GM21717 (cell line): ENCODE results near the gene ZNF18.
"Not testable (repeated sequence)": the region's sequence is repeated elsewhere in the genome, so short reads cannot be mapped to it uniquely, and the experiment has no call there.

ENCODE experiments used
- ATAC-seq: cut with Tn5 transposase; IDR thresholded peaks from one replicate; pipeline ENCODE4 v1.9.1; 2021; ENCODE audit warnings: mild to moderate bottlenecking, moderate library complexity; ENCODE audit not compliant: unreplicated experiment

Gene ZNF18

GRCh38 chr17:11986179-11986941, 10.9 kb downstream of the ZNF18 start:
- no peak for ATAC-seq

- ATAC-seq: no peak
These were observed 15.4 kb downstream of the ZNF18 start for GRCh38 chr17:11981862-11982261.

- ATAC-seq: no peak
These were observed 16.5 kb downstream of the ZNF18 start for GRCh38 chr17:11980813-11981212.

DNA sequence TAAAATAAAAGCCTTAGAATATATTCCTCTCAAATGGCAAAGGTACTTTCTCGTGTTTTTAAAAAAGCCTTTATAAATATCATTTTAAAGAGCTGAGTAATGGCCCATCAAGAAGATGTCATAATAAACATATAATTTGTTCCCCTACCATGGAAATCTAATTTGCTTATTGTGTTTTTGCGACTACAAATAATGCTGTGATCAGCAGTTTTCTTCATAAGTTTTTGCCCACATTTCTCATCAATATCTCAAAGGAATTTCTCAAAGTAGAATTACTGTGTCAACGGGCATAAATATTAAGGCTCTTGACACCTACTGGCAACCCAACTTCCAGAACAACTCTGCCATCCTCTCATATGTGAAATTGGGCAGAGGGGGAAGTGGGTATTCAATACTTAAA, 17.5 kb downstream of the ZNF18 start:
- no peak for ATAC-seq

- ATAC-seq: not testable (repeated sequence)
These were observed 24.5 kb downstream of the ZNF18 start for GRCh38 chr17:11972741-11973140.

DNA sequence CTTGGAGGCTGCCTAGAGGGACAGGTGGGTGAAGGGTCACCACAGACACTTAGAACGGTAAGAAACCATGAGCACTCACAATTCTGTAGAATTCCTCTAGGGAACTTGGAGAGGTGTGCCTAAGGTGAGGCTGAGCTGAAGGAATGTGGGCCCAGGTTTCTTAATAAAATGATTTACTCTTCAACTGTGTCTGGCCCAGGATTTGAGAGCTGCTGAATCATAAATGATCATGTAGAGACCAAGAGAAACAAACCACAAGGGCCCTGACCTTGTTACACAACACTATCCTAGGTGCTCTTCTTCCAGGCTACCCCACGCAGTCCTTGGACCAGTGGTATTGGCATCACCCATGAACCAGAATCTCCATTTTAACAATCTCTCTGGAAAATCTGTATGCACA, 27.7 kb downstream of the ZNF18 start:
- no peak for ATAC-seq

DNA sequence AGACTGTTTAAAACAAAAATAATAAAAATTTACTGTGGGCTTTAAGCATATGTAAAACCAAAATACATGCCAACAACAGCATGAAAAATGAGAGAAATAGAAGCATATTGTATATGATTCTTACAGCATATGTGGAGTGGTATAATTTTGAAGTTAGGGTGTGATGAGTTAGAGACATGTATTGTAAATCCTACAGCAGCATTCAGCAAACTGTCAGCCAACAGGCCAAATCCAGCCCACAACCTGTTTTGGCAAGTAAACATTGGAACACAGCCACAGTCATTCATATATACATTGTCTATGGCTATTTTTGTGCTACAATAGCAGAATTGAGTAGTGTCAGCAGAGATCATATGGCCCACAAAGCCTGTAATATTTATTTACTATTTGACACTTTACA, 42.3 kb downstream of the ZNF18 start:
- no peak for ATAC-seq

- no peak for ATAC-seq
These were observed 43.4 kb downstream of the ZNF18 start for GRCh38 chr17:11953924-11954323.

DNA sequence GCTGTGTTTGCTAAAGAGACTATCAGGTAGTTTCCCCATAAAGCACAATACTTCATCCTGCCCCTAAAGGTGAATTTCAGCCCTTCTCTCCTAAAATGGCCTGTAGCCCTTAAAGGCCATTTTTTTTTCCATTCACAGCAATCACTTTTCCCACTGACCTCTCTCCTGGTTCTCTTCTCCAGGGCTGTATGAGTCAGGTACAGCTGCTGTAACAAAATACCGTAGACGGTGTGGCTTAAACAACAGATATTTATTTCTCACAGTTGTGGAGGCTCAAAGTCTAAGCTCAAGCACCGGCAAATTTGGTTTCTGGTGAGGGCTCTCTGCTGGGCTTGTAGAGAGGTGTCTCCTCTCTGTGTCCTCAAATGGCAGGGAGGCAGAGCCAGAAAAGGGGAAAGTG, 44.7 kb downstream of the ZNF18 start:
- ATAC-seq: no peak

DNA sequence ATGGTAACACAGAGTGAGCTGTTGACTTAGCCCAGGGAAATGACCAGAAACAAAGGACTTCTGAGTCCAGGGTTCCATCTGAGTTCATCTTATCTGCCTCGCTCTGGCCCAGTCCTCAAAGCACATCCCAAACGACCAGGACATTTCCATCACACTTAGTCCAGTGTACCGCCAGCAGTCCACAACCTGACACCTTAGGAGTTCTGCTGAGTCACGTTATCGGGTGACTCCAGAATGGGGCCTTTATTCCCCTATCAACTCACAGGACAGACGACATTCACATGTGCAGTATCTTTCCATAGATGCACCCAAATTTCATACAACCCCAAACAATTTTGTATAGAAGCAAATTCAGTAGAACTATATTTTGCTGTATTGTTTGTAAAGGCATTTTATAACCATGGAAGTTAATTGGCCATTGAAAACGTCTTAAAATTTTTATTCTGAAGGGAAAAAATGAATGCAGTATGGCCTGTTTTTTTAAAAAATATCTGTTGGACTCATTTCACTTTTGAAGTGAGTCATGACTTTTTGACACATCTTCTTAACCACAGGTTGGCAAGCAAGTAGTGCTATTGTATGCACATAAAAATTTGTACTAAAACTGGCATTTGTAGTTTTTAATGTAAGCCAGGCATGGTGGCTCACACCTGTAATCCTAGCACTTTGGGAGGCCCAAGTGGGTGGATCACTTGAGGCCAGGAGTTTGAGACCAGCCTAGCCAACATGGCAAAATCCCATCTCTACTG, 46.3 kb downstream of the ZNF18 start:
- ATAC-seq: no peak

DNA sequence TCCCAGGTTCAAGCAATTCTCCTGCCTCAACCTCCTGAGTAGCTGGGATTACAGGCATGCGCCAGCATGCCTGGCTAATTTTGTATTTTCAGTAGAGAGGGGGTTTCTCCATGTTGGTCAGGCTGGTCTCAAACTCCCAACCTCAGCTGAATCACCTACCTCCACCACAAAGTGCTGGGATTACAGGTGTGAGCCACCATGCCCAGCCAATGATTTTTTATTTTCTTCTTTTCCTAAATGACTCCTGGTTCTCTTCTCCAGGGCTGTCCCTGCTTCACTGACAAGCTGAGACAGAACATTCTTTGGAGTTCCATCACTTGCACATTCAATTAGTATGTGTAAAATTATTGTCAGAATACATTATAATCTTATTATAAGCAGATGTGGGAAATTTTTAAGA, 47.7 kb downstream of the ZNF18 start:
- ATAC-seq: not testable (repeated sequence)

GRCh38 chr17:11948789-11949188, 48.5 kb downstream of the ZNF18 start:
- no peak for ATAC-seq

DNA sequence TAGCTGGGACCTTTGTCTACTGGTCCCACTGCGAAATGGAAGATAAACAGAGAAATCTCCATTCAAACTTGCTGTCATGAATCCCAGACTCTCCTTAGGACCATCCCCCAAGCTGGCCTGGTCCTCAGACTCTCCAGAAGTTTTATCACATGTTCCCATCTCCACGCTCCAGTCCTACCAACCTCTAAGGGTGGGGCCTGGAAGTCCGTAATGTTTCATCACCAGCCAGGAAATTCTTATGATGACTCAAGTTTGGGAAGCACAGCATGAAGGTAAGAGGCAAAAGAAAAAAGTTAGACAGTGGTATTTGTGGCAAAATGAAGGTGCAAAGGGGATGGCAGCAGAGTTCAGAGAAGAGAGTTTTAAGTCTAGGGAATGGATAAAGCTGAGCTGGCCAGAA, 52.7 kb downstream of the ZNF18 start:
- ATAC-seq: no peak

GRCh38 chr17:11943759-11944347, 53.4 kb downstream of the ZNF18 start:
- no peak for ATAC-seq

DNA sequence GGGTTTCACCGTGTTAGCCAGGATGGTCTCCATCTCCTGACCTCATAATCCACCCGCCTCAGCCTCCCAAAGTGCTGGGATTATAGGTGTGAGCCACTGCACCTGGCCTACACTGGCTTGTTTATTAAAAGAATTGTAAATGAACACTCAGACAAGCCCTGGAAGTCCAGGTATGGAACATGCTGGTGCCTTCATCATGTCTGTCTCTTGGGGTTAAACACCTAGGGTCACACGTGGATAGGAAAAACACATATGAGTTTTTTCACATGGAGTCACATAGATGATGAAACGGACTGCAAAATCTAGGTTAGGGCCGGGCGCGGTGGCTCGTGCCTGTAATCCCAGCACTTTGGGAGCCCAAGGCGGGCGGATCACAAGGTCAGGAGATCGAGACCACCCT, 54.2 kb downstream of the ZNF18 start:
- not testable (repeated sequence) for ATAC-seq

DNA sequence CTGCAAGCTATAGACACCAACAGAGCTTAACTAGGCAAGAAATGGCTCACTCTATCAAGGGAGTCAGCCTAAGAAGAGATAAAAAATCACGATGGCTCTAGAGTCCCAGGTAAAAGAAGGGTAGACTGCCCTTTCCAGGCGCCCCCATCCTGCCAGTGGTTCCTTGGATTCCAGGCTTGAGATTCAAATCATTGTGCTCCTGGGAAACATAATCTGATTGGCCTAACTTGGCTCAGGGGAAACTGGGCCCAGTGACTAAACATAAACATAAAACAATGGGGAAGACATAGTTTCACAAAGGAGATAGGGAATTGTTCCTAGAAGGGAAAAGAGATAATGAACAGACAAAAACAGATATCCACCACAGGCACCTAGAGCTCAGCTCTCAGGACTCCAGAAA, 56.4 kb downstream of the ZNF18 start:
- no peak for ATAC-seq

DNA sequence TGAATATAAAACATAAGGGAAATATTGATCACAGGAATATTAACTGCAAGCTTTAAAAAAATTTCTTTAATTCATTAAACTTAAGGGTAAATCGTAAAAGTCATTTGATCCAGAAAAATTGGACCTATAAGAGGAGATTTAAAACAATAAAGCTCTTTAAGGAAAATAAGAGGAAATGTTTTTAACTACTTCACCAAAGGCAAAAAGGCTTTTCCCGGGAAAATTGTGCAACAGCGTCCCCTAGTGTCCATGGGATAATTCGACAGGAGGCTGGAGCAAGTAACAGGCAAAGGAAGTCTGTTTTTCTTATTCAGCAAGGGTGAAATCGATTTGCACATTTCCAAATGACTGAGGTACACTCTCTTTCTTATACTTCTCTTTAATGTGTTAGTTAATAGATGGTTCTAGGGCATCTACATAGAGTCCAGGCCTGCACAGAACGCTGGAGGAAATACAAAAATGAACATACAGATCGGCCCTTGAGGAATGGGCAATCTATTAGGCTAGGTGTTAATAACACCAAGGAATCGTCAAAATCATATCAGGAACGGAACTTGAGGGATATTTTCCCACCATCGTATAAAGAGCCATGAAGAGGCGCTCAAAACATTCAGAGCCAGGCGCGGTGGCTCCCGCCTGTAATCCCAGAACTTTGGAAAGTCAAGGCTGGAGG, 61.4 kb downstream of the ZNF18 start:
- ATAC-seq: no peak

DNA sequence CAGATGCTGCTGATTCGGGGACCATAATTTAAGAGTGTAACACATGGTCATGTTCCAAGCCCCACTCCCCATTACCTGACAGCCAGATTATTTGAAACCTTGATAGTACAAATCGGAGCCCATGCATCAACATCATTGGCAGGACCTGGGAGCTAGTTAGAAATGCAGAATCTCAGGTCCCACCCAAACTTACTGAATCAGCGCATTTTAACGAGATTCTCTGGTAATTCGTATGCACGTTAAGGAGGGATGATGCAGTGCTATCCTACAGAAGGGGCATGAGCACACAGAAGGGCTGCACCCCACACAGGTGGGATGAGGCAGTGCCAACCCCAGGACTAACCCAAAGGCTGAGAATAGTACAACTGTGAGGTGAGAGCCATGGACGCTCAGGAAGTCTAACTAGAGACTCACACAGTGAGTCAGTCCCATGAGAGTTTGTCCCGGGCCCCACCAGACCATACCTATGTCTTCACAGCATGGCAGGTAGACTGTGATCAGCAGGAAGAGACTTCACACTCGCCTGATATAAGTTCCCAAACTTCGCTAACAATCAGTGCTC, 64.9 kb downstream of the ZNF18 start:
- no peak for ATAC-seq

DNA sequence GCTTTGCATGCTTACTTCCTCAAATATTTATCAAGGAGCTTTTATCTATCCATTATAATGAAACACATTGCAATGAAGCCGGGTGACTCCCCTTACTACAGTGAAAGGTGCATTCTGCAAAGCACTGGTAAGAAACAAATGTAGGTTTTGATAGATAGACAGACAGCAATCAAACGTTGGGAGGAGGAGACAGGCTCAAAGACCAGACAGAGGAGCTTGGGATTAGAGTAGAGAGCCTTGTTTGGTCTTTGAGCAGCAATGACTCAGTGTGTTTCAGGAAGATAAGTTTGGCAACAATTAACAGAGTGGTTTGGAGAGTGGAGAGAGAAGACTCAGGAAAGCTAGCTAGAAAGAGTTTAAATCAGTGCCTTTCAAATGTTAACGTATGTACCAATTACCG, 68.8 kb downstream of the ZNF18 start:
- ATAC-seq: no peak
